B cell (primary cell): ENCODE measurements around the gene MORN4. TPM values are rescaled to one million over a fixed set of nuclear protein-coding genes. Genes with fewer than 3 reads are reported as not detected.

Source experiments
- ATAC-seq: fragments of 200-7000 bp; cut with Tn5 transposase; one replicate; pipeline ENCODE4 v1.10.0; 2021; ENCODE audit warnings: low read depth, mild to moderate bottlenecking, moderate number of reproducible peaks, moderate library complexity
- CTCF ChIA-PET: fragments of 350-600 bp; sonication (Branson Sonifier 250); formaldehyde crosslinking; loops from one replicate; lab custom pipeline; 2021; ENCODE audit warnings: antibody characterized with exemption, inconsistent platforms; lab: Charles Lee
- POLR2A ChIA-PET: fragments of 350-600 bp; sonication (Branson Sonifier 250); formaldehyde crosslinking; loops from one replicate; lab custom pipeline; 2021; ENCODE audit warnings: antibody characterized with exemption; lab: Charles Lee
- DNase-seq: peaks from one replicate; pipeline ENCODE4 v3.0.0; 2013
- H2AFZ ChIP-seq: 2 replicates; pipeline ENCODE4 v1.6.1; 2012; ENCODE audit warnings: mild to moderate bottlenecking, low read depth, low read length; ENCODE audit not compliant: insufficient read depth, poor library complexity, severe bottlenecking
- H3K27ac ChIP-seq, 2 donors: 1 replicate in 1 of 2; 2 replicates in 1 of 2; pipeline ENCODE4 v1.5.1; 2012 to 2013; ENCODE audit warnings: low read length in 2 of 2, mild to moderate bottlenecking in 2 of 2, moderate library complexity in 1 of 2
- H3K27me3 ChIP-seq, 4 experiments: fragments of 200-600 bp in 1 of 4; sonication (generic) in 1 of 4; replicated peaks in 1 of 4; 1 replicate in 2 of 4; 2 replicates in 2 of 4; pipeline versions ENCODE4 v1.6.1 to v1.7.0; 2013 to 2016; ENCODE audit warnings: low read length in 3 of 4, mild to moderate bottlenecking in 2 of 4, mixed read lengths in 1 of 4, moderate library complexity in 1 of 4; ENCODE audit not compliant: insufficient read depth in 4 of 4, control insufficient read depth in 3 of 4; ENCODE audit errors: control extremely low read depth in 1 of 4
- H3K36me3 ChIP-seq, 2 experiments: replicated peaks in 1 of 2; 1 replicate in 1 of 2; 2 replicates in 1 of 2; pipeline versions ENCODE4 v1.6.1 to v1.7.1; 2013; ENCODE audit warnings: low read length in 1 of 2; ENCODE audit not compliant: insufficient read depth in 2 of 2, control insufficient read depth in 1 of 2; ENCODE audit errors: control extremely low read depth in 1 of 2, extremely low read depth in 1 of 2
- H3K4me1 ChIP-seq, 2 donors: fragments of 200-600 bp in 1 of 2; sonication (generic) in 1 of 2; 1 replicate in 1 of 2; 2 replicates in 1 of 2; pipeline versions ENCODE4 v1.5.1 to v1.6.1; 2013 to 2017; ENCODE audit warnings: low read length in 2 of 2; ENCODE audit not compliant: control insufficient read depth in 2 of 2, insufficient read depth in 2 of 2
- H3K4me2 ChIP-seq: replicated peaks from 2 replicates; pipeline ENCODE3; 2012; ENCODE audit warnings: mild to moderate bottlenecking, low read depth, low read length; ENCODE audit not compliant: poor library complexity, severe bottlenecking
- H3K4me3 ChIP-seq, 5 experiments: fragments of 200-600 bp in 1 of 5; sonication (generic) in 1 of 5; 1 replicate in 3 of 5; 2 replicates in 2 of 5; pipeline versions ENCODE4 v1.5.1 to v1.7.0; 2011 to 2016; ENCODE audit warnings: low read length in 4 of 5, mild to moderate bottlenecking in 4 of 5, low read depth in 2 of 5, control low read depth in 1 of 5, moderate library complexity in 1 of 5; ENCODE audit not compliant: insufficient read depth in 1 of 5; ENCODE audit errors: control extremely low read depth in 1 of 5, extremely low read depth in 1 of 5
- H3K79me2 ChIP-seq: fragments of 200-600 bp; sonication (generic); one replicate; pipeline ENCODE4 v1.6.0; 2016; ENCODE audit warnings: low read length; ENCODE audit not compliant: control insufficient read depth, insufficient read depth
- H3K9ac ChIP-seq: fragments of 200-600 bp; sonication (generic); 2 replicates; pipeline ENCODE4 v1.6.1; 2017; ENCODE audit warnings: mild to moderate bottlenecking, low read length, moderate library complexity
- H3K9me3 ChIP-seq, 3 donors: one replicate each; pipeline versions ENCODE4 v1.6.1 to v1.7.1; 2013; ENCODE audit warnings: low read length in 2 of 3; ENCODE audit not compliant: control insufficient read depth in 2 of 3, insufficient read depth in 1 of 3; ENCODE audit errors: control extremely low read depth in 1 of 3
- H4K20me1 ChIP-seq: 2 replicates; pipeline ENCODE4 v1.6.0; 2012; ENCODE audit warnings: mild to moderate bottlenecking, low read length; ENCODE audit not compliant: insufficient read depth, control insufficient read depth, poor library complexity, severe bottlenecking
- H3K27ac Mint-ChIP-seq: one replicate; pipeline ENCODE4 v1.8.0; 2021; ENCODE audit warnings: mixed read lengths
- H3K27me3 Mint-ChIP-seq: one replicate; pipeline ENCODE4 v1.8.0; 2021; ENCODE audit warnings: mixed read lengths
- H3K4me1 Mint-ChIP-seq: one replicate; pipeline ENCODE4 v1.8.0; 2021; ENCODE audit warnings: mixed read lengths
- H3K4me3 Mint-ChIP-seq: one replicate; pipeline ENCODE4 v1.8.0; 2021; ENCODE audit warnings: mixed read lengths
- H3K9me3 Mint-ChIP-seq: one replicate; pipeline ENCODE4 v1.8.0; 2022; ENCODE audit warnings: mixed read lengths; ENCODE audit not compliant: insufficient read depth
- CTCF ChIP-seq: fragments of 200-600 bp; IDR thresholded peaks from one replicate; pipeline ENCODE4 v1.8.0; 2022; ENCODE audit warnings: antibody characterized with exemption, mild to moderate bottlenecking
- EZH2 ChIP-seq: IDR thresholded peaks from 2 replicates; pipeline ENCODE4 v1.6.1; 2012; ENCODE audit warnings: borderline replicate concordance, low read depth, mild to moderate bottlenecking, moderate library complexity, low read length; ENCODE audit not compliant: insufficient read depth, poor library complexity, severe bottlenecking
- WGBS: methylation state at CpG from one replicate; pipeline ENCODE4 v1.1.5; 2013; ENCODE audit warnings: missing lambda C conversion rate; ENCODE audit not compliant: insufficient coverage; 5-methylcytosine and 5-hydroxymethylcytosine counted together
- intact Hi-C: fragments of 100-400 bp; cut with micrococcal nuclease; formaldehyde crosslinking; loops from one replicate; pipeline ENCODE4 v1.10.0; 2022
- polyA plus RNA-seq: library from polyadenylated mRNA; depleted of rRNA; stranded (reverse); fragments of >200 nt; gene quantifications from 2 replicates; pipeline ENCODE4 v1.2.3, GENCODE V29; 2012
- total RNA-seq, 2 donors: library from RNA; stranded (reverse); fragments of 120-200 nt in 1 of 2; gene quantifications; 1 replicate in 1 of 2; 2 replicates in 1 of 2; pipeline versions ENCODE4 v1.2.3 to v1.2.4, GENCODE V29; 2013 to 2022

The MORN4 gene
- total and polyA plus RNA-seq, 2 donors (not counting 1 experiment from before 2014, with no cell fraction given) = 1.5 to 2.8 TPM

DNA sequence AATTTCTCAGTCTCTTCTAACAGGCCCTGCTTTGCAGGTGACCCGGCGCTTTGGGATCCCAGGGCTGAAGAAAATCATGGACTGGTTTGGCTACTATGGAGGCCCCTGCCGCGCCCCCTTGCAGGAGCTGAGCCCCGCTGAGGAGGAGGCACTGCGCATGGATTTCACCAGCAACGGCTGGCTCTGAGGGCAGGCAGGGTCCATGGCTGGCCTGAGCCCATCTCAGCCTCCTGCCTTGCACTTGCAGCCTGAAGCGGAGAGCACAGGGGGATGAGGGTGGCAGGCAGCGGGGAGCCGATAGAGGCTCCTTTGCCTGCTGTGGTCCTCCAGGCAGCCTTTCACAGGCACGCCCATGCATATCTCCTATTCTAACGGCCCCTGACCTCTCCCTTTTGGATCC lies 21.8 kb downstream of the MORN4 start:
- Histone ChIP-seq H4K20me1 (no peaks in the 10 kb centered on the region), H3K36me3 (no peaks in the 10 kb centered on the region), H3K4me1 (no peaks in the 10 kb centered on the region), H3K9ac (no peak overlapping the region), H3K4me2 (no peak overlapping the region), H3K4me3 (no peak overlapping the region), H3K27ac (no peak overlapping the region), H3K27me3 (peaks cover 0 to 10% (median 0%) of the 10 kb centered on the region in 4 experiments), H3K79me2 (no peaks in the 10 kb centered on the region), H2AFZ (no peak overlapping the region), H3K9me3 (no peaks in the 10 kb centered on the region)
- intact Hi-C loops = no loop called here
- no peak overlapping the region for H3K27ac Mint-ChIP-seq
- no peak overlapping the region for H3K4me3 Mint-ChIP-seq
- H3K9me3 Mint-ChIP-seq = no peaks in the 10 kb centered on the region
- POLR2A ChIA-PET = no interaction called here
- no peak for DNase-seq
- H3K27me3 Mint-ChIP-seq = peaks cover 4% of the 10 kb centered on the region
- WGBS = 96% methylated on average over 10 of the region's 12 CpGs
- TF ChIP-seq EZH2 (no peak), CTCF (no peak)
- ATAC-seq = no peak
- CTCF ChIA-PET = no interaction called here
- no peaks in the 10 kb centered on the region for H3K4me1 Mint-ChIP-seq

DNA sequence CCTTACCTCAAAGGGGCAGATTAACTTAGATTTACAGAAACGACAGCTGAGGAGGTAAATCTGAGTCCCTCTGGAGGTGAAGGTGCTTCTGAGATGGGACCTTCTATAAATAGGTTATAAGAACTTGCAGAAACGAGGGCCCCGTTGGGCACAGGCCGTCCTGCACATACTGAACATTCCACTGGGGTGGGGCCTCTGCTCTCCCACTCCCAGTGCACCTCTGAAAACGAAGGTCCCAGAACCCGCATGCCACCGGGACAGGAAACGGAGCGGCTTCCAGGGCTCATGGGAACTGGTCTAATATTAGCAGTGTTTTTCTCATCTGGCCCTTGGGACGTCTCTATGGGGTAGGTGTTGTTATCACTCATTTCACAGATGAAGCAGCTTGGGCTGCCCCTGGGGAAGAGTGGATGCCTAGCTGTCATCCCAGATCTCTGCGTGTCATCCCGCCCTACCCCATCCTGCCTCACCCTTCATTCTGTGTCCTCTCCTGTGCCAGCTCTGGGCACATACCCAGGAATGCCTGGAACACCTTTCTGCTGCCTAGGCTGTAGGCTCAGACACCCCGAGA lies 24.2 kb downstream of the MORN4 start:
- H3K27ac Mint-ChIP-seq = no peak overlapping the region
- no peak overlapping the region for H3K27ac ChIP-seq
- no peak overlapping the region for H3K4me2 ChIP-seq
- H3K27me3 Mint-ChIP-seq = peaks cover 7% of the 10 kb centered on the region
- no peak overlapping the region for H3K4me3 ChIP-seq
- no peaks in the 10 kb centered on the region for H3K79me2 ChIP-seq
- H4K20me1 ChIP-seq = no peaks in the 10 kb centered on the region
- ChIA-PET CTCF (no interaction called here), POLR2A (no interaction called here)
- no peak overlapping the region for H3K9ac ChIP-seq
- H2AFZ ChIP-seq = no peak overlapping the region
- intact Hi-C loops = no loop called here
- WGBS = 82% methylated on average over 12 of the region's 13 CpGs
- DNase-seq = no peak
- H3K36me3 ChIP-seq = no peaks in the 10 kb centered on the region
- ATAC-seq = no peak
- H3K27me3 ChIP-seq = peaks cover 0 to 7% (median 0%) of the 10 kb centered on the region in 4 experiments
- H3K4me1 ChIP-seq = no peaks in the 10 kb centered on the region
- TF ChIP-seq EZH2 (no peak), CTCF (no peak)
- H3K9me3 Mint-ChIP-seq = no peaks in the 10 kb centered on the region
- no peaks in the 10 kb centered on the region for H3K9me3 ChIP-seq
- no peak overlapping the region for H3K4me3 Mint-ChIP-seq
- no peaks in the 10 kb centered on the region for H3K4me1 Mint-ChIP-seq
